H9 (cell line): ENCODE measurements around the gene HMGN2. TPM values are rescaled to one million over a fixed set of nuclear protein-coding genes. Genes with fewer than 3 reads are reported as not detected.

ENCODE experiments used
- DNase-seq: peaks from one replicate; pipeline ENCODE4 v3.0.0-alpha.2; 2017
- H2AFZ ChIP-seq: one replicate; pipeline ENCODE4 v1.6.1; 2013; ENCODE audit warnings: mild to moderate bottlenecking, low read length, control low read depth, moderate library complexity
- H2AK5ac ChIP-seq: 2 replicates; pipeline ENCODE4 v1.6.1; 2013; ENCODE audit warnings: low read length, control low read depth, mixed read lengths; ENCODE audit not compliant: insufficient read length
- H2BK120ac ChIP-seq: one replicate; pipeline ENCODE4 v1.6.1; 2013; ENCODE audit warnings: low read depth, mild to moderate bottlenecking, low read length, control low read depth, inconsistent platforms; ENCODE audit not compliant: poor library complexity, severe bottlenecking
- H2BK12ac ChIP-seq: 2 replicates; pipeline ENCODE4 v1.6.1; 2013; ENCODE audit warnings: low read length, control low read depth, mixed read lengths, low read depth; ENCODE audit not compliant: insufficient read length
- H2BK15ac ChIP-seq: 2 replicates; pipeline ENCODE4 v1.6.1; 2013; ENCODE audit warnings: low read depth, low read length, control low read depth
- H2BK20ac ChIP-seq: one replicate; pipeline ENCODE4 v1.6.1; 2013; ENCODE audit warnings: low read depth, mild to moderate bottlenecking, low read length, control low read depth, inconsistent platforms; ENCODE audit not compliant: poor library complexity, severe bottlenecking
- H2BK5ac ChIP-seq: 2 replicates; pipeline ENCODE4 v1.6.1; 2013; ENCODE audit warnings: low read length, control low read depth, mixed read lengths; ENCODE audit not compliant: insufficient read length
- H3K14ac ChIP-seq: 2 replicates; pipeline ENCODE4 v1.6.1; 2013; ENCODE audit warnings: low read length, control low read depth; ENCODE audit not compliant: insufficient read depth
- H3K18ac ChIP-seq: 2 replicates; pipeline ENCODE4 v1.6.1; 2013; ENCODE audit warnings: low read depth, mild to moderate bottlenecking, mixed read lengths, low read length, control low read depth; ENCODE audit not compliant: insufficient read length
- H3K23ac ChIP-seq: 2 replicates; pipeline ENCODE4 v1.6.1; 2013; ENCODE audit warnings: low read length, control low read depth, mixed read lengths, low read depth; ENCODE audit not compliant: insufficient read length
- H3K23me2 ChIP-seq: 2 replicates; pipeline ENCODE4 v1.6.1; 2013; ENCODE audit warnings: low read depth, mild to moderate bottlenecking, mixed read lengths, low read length, control low read depth; ENCODE audit not compliant: insufficient read length, poor library complexity, severe bottlenecking
- H3K27ac ChIP-seq: 2 replicates; pipeline ENCODE4 v1.5.1; 2013; ENCODE audit warnings: low read length, control low read depth, mixed read lengths, low read depth; ENCODE audit not compliant: insufficient read length
- H3K27me3 ChIP-seq: 2 replicates; pipeline ENCODE4 v1.6.1; 2013; ENCODE audit warnings: low read length, control low read depth, inconsistent platforms; ENCODE audit not compliant: insufficient read depth
- H3K4ac ChIP-seq: 2 replicates; pipeline ENCODE4 v1.6.1; 2013; ENCODE audit warnings: low read depth, mild to moderate bottlenecking, control low read depth, inconsistent platforms, low read length, moderate library complexity
- H3K4me1 ChIP-seq: 2 replicates; pipeline ENCODE4 v1.6.1; 2013; ENCODE audit warnings: low read length, control low read depth, inconsistent platforms; ENCODE audit not compliant: insufficient read depth
- H3K4me2 ChIP-seq: 2 replicates; pipeline ENCODE4 v1.6.1; 2013; ENCODE audit warnings: low read length, control low read depth, mixed read lengths; ENCODE audit not compliant: insufficient read length, insufficient read depth
- H3K56ac ChIP-seq: 2 replicates; pipeline ENCODE4 v1.6.1; 2013; ENCODE audit warnings: low read depth, mild to moderate bottlenecking, mixed read lengths, low read length, control low read depth; ENCODE audit not compliant: insufficient read length
- H3K79me1 ChIP-seq: 2 replicates; pipeline ENCODE4 v1.6.1; 2013; ENCODE audit warnings: low read depth, mild to moderate bottlenecking, moderate library complexity, low read length, control low read depth, inconsistent platforms; ENCODE audit not compliant: insufficient read depth, poor library complexity, severe bottlenecking
- H3K79me2 ChIP-seq: 2 replicates; pipeline ENCODE4 v1.6.1; 2013; ENCODE audit warnings: low read length, control low read depth, inconsistent platforms; ENCODE audit not compliant: insufficient read depth
- H3K9ac ChIP-seq: 2 replicates; pipeline ENCODE4 v1.6.1; 2013; ENCODE audit warnings: low read length, control low read depth, mixed read lengths; ENCODE audit not compliant: insufficient read length; ENCODE audit errors: extremely low read depth
- H3K9me3 ChIP-seq: one replicate; pipeline ENCODE4 v1.6.1; 2013; ENCODE audit warnings: low read depth, low read length, inconsistent platforms; ENCODE audit not compliant: control insufficient read depth
- H3T11ph ChIP-seq: one replicate; pipeline ENCODE4 v1.6.1; 2013; ENCODE audit warnings: mild to moderate bottlenecking, low read length, control low read depth, inconsistent platforms
- H4K20me1 ChIP-seq: one replicate; pipeline ENCODE4 v1.6.1; 2013; ENCODE audit not compliant: control insufficient read depth, insufficient read length, insufficient read depth
- H4K5ac ChIP-seq: 2 replicates; pipeline ENCODE4 v1.6.1; 2013; ENCODE audit warnings: low read depth, mild to moderate bottlenecking, mixed read lengths, low read length, control low read depth; ENCODE audit not compliant: insufficient read length
- H4K8ac ChIP-seq: replicated peaks from 2 replicates; pipeline ENCODE4 v1.6.1; 2013; ENCODE audit warnings: low read length, control low read depth, mixed read lengths, low read depth; ENCODE audit not compliant: insufficient read length
- H4K91ac ChIP-seq: 2 replicates; pipeline ENCODE4 v1.6.1; 2013; ENCODE audit warnings: low read depth, mild to moderate bottlenecking, moderate library complexity, mixed read lengths, low read length, control low read depth; ENCODE audit not compliant: insufficient read length
- H3K27ac Mint-ChIP-seq, 3 experiments: 2 replicates in 2 of 3; 3 replicates in 1 of 3; pipeline ENCODE4 v1.8.0; 2020 to 2021; ENCODE audit warnings: mixed read lengths in 3 of 3, mild to moderate bottlenecking in 1 of 3, moderate library complexity in 1 of 3
- H3K27me3 Mint-ChIP-seq: 2 replicates; pipeline ENCODE4 v1.8.0; 2021; ENCODE audit warnings: low read depth, mild to moderate bottlenecking, moderate library complexity, mixed read lengths
- H3K36me3 Mint-ChIP-seq, 3 experiments: 2 replicates in 2 of 3; 3 replicates in 1 of 3; pipeline ENCODE4 v1.8.0; 2020 to 2021; ENCODE audit warnings: low read depth in 3 of 3, mixed read lengths in 3 of 3; ENCODE audit not compliant: insufficient read depth in 1 of 3
- H3K4me1 Mint-ChIP-seq, 2 experiments: 2 replicates each; pipeline ENCODE4 v1.8.0; 2020; ENCODE audit warnings: mixed read lengths in 2 of 2
- H3K4me3 Mint-ChIP-seq, 2 experiments: 2 replicates in 1 of 2; 3 replicates in 1 of 2; pipeline ENCODE4 v1.8.0; 2020 to 2021; ENCODE audit warnings: mild to moderate bottlenecking in 2 of 2, mixed read lengths in 2 of 2, moderate library complexity in 1 of 2
- H3K9me3 Mint-ChIP-seq, 2 experiments: 2 replicates in 1 of 2; 3 replicates in 1 of 2; pipeline ENCODE4 v1.8.0; 2020; ENCODE audit warnings: mild to moderate bottlenecking in 2 of 2, mixed read lengths in 2 of 2, moderate library complexity in 1 of 2
- WGBS: extraction: QIAGEN DNeasy Blood & Tissue Kit; methylation state at CpG from one replicate; pipeline ENCODE4 v1.1.7; 2013; ENCODE audit warnings: missing lambda C conversion rate, low lambda C conversion rate, mixed read lengths; ENCODE audit not compliant: insufficient read length; ENCODE audit errors: extremely low coverage; 5-methylcytosine and 5-hydroxymethylcytosine counted together
- total RNA-seq: library from RNA; stranded (reverse); gene quantifications from 2 replicates; pipeline ENCODE4 v1.2.1, GENCODE V29; 2021
- TF ChIP-seq, protein P1 (sequence below): fragments of 200-600 bp; sonication (generic); conservative IDR thresholded peaks from 3 replicates; pipeline ENCODE4 v1.8.0; 2021; ENCODE audit warnings: antibody characterized with exemption, mild to moderate bottlenecking

HMGN2 gene
- total RNA-seq, 1 experiment from 2014 or later = 622 TPM

DNA sequence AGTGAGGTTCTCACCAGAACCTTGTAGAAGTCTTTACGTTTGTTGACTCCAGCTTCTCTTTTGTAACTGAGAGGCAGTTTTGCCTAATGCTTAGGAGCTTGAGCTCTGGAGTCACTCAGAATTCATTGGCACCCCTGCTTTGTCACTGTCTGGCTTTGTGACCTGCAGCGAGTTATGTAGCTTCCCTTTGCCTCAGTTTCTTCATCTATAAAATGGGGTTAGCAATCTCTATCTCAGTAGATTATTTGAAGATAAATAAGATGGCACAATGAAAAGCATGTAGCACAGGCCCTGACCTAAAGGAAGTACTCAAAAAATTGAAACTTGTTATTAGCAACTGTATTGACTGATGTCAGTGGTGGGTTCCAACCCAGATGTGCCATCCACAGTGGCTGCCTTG, 32.0 kb upstream of the HMGN2 start:
- Histone ChIP-seq H3K79me1 (no peaks in the 10 kb centered on the region), H3K23ac (no peak overlapping the region), H2BK12ac (no peak overlapping the region), H3K9me3 (no peaks in the 10 kb centered on the region), H2AFZ (no peak overlapping the region), H3K4me2 (no peak overlapping the region), H4K8ac (no peak overlapping the region), H3T11ph (no peak overlapping the region), H2BK20ac (no peak overlapping the region), H2BK15ac (no peak overlapping the region), H3K4ac (no peak overlapping the region), H2BK5ac (no peak overlapping the region), H3K27ac (no peak overlapping the region), H3K23me2 (no peaks in the 10 kb centered on the region), H3K9ac (no peak overlapping the region), H2AK5ac (no peak overlapping the region), H3K56ac (no peak overlapping the region), H3K79me2 (no peaks in the 10 kb centered on the region), H4K20me1 (no peaks in the 10 kb centered on the region), H4K91ac (no peak overlapping the region), H3K27me3 (no peaks in the 10 kb centered on the region), H3K4me1 (no peaks in the 10 kb centered on the region; the same call in 1 of the 2 replicates), H4K5ac (no peak overlapping the region), H3K18ac (no peak overlapping the region), H3K14ac (no peak overlapping the region), H2BK120ac (no peak overlapping the region)
- TF ChIP-seq, protein P1, sequence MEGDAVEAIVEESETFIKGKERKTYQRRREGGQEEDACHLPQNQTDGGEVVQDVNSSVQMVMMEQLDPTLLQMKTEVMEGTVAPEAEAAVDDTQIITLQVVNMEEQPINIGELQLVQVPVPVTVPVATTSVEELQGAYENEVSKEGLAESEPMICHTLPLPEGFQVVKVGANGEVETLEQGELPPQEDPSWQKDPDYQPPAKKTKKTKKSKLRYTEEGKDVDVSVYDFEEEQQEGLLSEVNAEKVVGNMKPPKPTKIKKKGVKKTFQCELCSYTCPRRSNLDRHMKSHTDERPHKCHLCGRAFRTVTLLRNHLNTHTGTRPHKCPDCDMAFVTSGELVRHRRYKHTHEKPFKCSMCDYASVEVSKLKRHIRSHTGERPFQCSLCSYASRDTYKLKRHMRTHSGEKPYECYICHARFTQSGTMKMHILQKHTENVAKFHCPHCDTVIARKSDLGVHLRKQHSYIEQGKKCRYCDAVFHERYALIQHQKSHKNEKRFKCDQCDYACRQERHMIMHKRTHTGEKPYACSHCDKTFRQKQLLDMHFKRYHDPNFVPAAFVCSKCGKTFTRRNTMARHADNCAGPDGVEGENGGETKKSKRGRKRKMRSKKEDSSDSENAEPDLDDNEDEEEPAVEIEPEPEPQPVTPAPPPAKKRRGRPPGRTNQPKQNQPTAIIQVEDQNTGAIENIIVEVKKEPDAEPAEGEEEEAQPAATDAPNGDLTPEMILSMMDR = no peak
- H3K27me3 Mint-ChIP-seq = no peaks in the 10 kb centered on the region
- DNase-seq = no peak
- no CpG with 5 or more reads among the region's 2 CpGs for WGBS
- 0 out of 7 replicates have a peak overlapping the region, but pooled peaks of 1 of the 3 experiments have one; percentile 29 for H3K27ac Mint-ChIP-seq
- H3K9me3 Mint-ChIP-seq = no peaks in the 10 kb centered on the region
- H3K4me3 Mint-ChIP-seq = no peak overlapping the region
- no peaks in the 10 kb centered on the region for H3K4me1 Mint-ChIP-seq
- peaks cover 22 to 77% (median 71%) of the 10 kb centered on the region in 3 experiments for H3K36me3 Mint-ChIP-seq
